Endothelial cell of umbilical vein (primary cell): ENCODE data around the gene DNAJC2. TPM values are rescaled to one million over a fixed set of nuclear protein-coding genes. Genes with fewer than 3 reads are reported as not detected.

Experiments used
- BruUV-seq: library from RNA; stranded (reverse); fragments of 400-500 nt; replicated peaks from 2 replicates; lab custom pipeline; 2021; lab: Mats Ljungman, UMichigan
- CTCF ChIA-PET: fragments of 300-600, 350-600 bp; sonication (Branson Sonifier 250); formaldehyde crosslinking; loops from one replicate; lab custom pipeline; 2021; ENCODE audit warnings: antibody characterized with exemption, inconsistent platforms; lab: Charles Lee
- POLR2A ChIA-PET: fragments of 300-600, 350-600 bp; sonication (Branson Sonifier 250); formaldehyde crosslinking; loops from one replicate; lab custom pipeline; 2021; ENCODE audit warnings: antibody characterized with exemption, inconsistent platforms; lab: Charles Lee
- DNase-seq: peaks from one replicate; pipeline ENCODE4 v3.0.0-alpha.2; 2011; ENCODE audit warnings: low read depth, low spot score
- FAIRE-seq: peaks from 2 replicates; lab custom pipeline; 2011; peaks lifted over from hg19 to GRCh38; lab: Jason Lieb, UNC
- H2AFZ ChIP-seq: 2 replicates; pipeline ENCODE4 v1.6.0; 2012; ENCODE audit warnings: low read depth, low read length, control low read depth, inconsistent platforms
- H3K27ac ChIP-seq: 2 replicates; pipeline ENCODE4 v1.5.1; 2011; ENCODE audit warnings: low read depth, mild to moderate bottlenecking, control low read depth, low read length, moderate library complexity; ENCODE audit not compliant: insufficient read depth
- H3K27me3 ChIP-seq, 2 experiments: 2 replicates each; pipeline versions ENCODE4 v1.6.0 to v1.6.1; 2011; ENCODE audit warnings: low read length in 2 of 2, mixed read lengths in 1 of 2; ENCODE audit not compliant: control insufficient read depth in 2 of 2, insufficient read depth in 2 of 2
- H3K36me3 ChIP-seq, 2 experiments: 2 replicates in 1 of 2; 3 replicates in 1 of 2; pipeline ENCODE4 v1.5.1; 2011; ENCODE audit warnings: low read length in 2 of 2, mild to moderate bottlenecking in 1 of 2, moderate library complexity in 1 of 2; ENCODE audit not compliant: control insufficient read depth in 2 of 2, insufficient read depth in 2 of 2; ENCODE audit errors: extremely low read depth in 1 of 2
- H3K4me1 ChIP-seq: 3 replicates; pipeline ENCODE4 v1.5.1; 2011; ENCODE audit warnings: mild to moderate bottlenecking, low read length; ENCODE audit not compliant: control insufficient read depth, insufficient read depth; ENCODE audit errors: extremely low read depth
- H3K4me2 ChIP-seq: 2 replicates; pipeline ENCODE4 v1.6.1; 2011; ENCODE audit warnings: low read length, control low read depth, mixed read lengths; ENCODE audit not compliant: insufficient read depth
- H3K4me3 ChIP-seq, 3 experiments: fragments of 200-600 bp in 1 of 3; sonication (generic), shearing (Covaris generic) in 1 of 3; replicated peaks in 1 of 3; 2 replicates each; pipeline ENCODE4 v1.5.1; 2011 to 2016; ENCODE audit warnings: control low read depth in 3 of 3, low read length in 3 of 3, mild to moderate bottlenecking in 2 of 3, inconsistent platforms in 1 of 3, low read depth in 1 of 3, moderate library complexity in 1 of 3; ENCODE audit not compliant: insufficient read depth in 1 of 3
- H3K79me2 ChIP-seq: 2 replicates; pipeline ENCODE4 v1.6.0; 2012; ENCODE audit warnings: low read length, inconsistent platforms; ENCODE audit not compliant: control insufficient read depth, insufficient read depth
- H3K9ac ChIP-seq: replicated peaks from 2 replicates; pipeline ENCODE3; 2011; ENCODE audit warnings: low read length, control low read depth; ENCODE audit not compliant: insufficient read depth; ENCODE audit errors: extremely low read depth
- H3K9me1 ChIP-seq: replicated peaks from 3 replicates; pipeline ENCODE4 v1.6.0; 2011; ENCODE audit warnings: mild to moderate bottlenecking, low read length; ENCODE audit not compliant: control insufficient read depth, insufficient read depth; ENCODE audit errors: extremely low read depth
- H3K9me3 ChIP-seq: replicated peaks from 2 replicates; pipeline ENCODE4 v1.5.1; 2012; ENCODE audit warnings: low read length, inconsistent platforms; ENCODE audit not compliant: control insufficient read depth, insufficient read depth
- H4K20me1 ChIP-seq: replicated peaks from 2 replicates; pipeline ENCODE3; 2011; ENCODE audit warnings: mild to moderate bottlenecking, low read length; ENCODE audit not compliant: control insufficient read depth, insufficient read depth; ENCODE audit errors: extremely low read depth
- EZH2 ChIP-seq: IDR thresholded peaks from 2 replicates; pipeline ENCODE4 v1.6.1; 2012; ENCODE audit warnings: borderline replicate concordance, low read depth, mild to moderate bottlenecking, moderate library complexity, low read length, inconsistent platforms; ENCODE audit not compliant: severe bottlenecking
- FOS ChIP-seq: IDR thresholded peaks from 2 replicates; pipeline ENCODE4 v1.6.1; 2011; ENCODE audit warnings: mild to moderate bottlenecking, low read length, moderate library complexity, borderline replicate concordance; ENCODE audit not compliant: insufficient read depth
- GATA2 ChIP-seq: IDR thresholded peaks from 2 replicates; pipeline ENCODE4 v1.7.0; 2011; ENCODE audit warnings: low read depth, mild to moderate bottlenecking, moderate library complexity, mixed read lengths, low read length; ENCODE audit not compliant: insufficient read length, insufficient read depth
- JUN ChIP-seq: IDR thresholded peaks from 2 replicates; pipeline ENCODE4 v1.6.1; 2011; ENCODE audit warnings: borderline replicate concordance, low read depth; ENCODE audit not compliant: insufficient read length, insufficient read depth
- MYC ChIP-seq: IDR thresholded peaks from one replicate; pipeline ENCODE4 v1.6.1; 2011; ENCODE audit warnings: mild to moderate bottlenecking, low read depth, low read length
- POLR2A ChIP-seq: IDR thresholded peaks from 2 replicates; pipeline ENCODE4 v1.6.1; 2012; ENCODE audit warnings: low read depth, mild to moderate bottlenecking, control low read depth, low read length
- POLR2AphosphoS5 ChIP-seq: IDR thresholded peaks from 2 replicates; pipeline ENCODE4 v1.6.1; 2012; ENCODE audit warnings: low read depth, mild to moderate bottlenecking, control low read depth, low read length, moderate library complexity; ENCODE audit not compliant: insufficient read depth
- dilution Hi-C: fragments of 300-500 bp; cut with MboI; formaldehyde crosslinking; loops from one replicate; pipeline ENCODE4 v1.15.0; 2019; ENCODE audit warnings: low sequenced_read_pairs; ENCODE audit not compliant: extremely low pct_ligation_motif_present
- intact Hi-C: fragments of 100-400 bp; cut with micrococcal nuclease; formaldehyde crosslinking; loops from one replicate; pipeline ENCODE4 v1.10.0; 2022
- polyA plus RNA-seq, 4 experiments: library from polyadenylated mRNA; depleted of rRNA in 3 of 4; stranded (reverse) in 3 of 4; unstranded in 1 of 4; fragments of >200 nt; gene quantifications; 2 replicates each; pipeline versions ENCODE4 v1.2.1 to v1.2.3, GENCODE V29; 2011 to 2012; ENCODE audit warnings: missing spikeins in 1 of 4
- total RNA-seq: library from RNA; stranded (reverse); gene quantifications from 2 replicates; pipeline ENCODE4 v1.2.3, GENCODE V29; 2021
- TF ChIP-seq, protein P1 (sequence below): IDR thresholded peaks from 2 replicates; pipeline ENCODE4 v1.6.1; 2011; ENCODE audit not compliant: insufficient read depth, insufficient read length
- TF ChIP-seq, protein P2 (sequence below), 2 donors: IDR thresholded peaks; 1 replicate in 1 of 2; 2 replicates in 1 of 2; pipeline ENCODE4 v1.5.1; 2011; ENCODE audit warnings: low read length in 2 of 2, mild to moderate bottlenecking in 2 of 2, moderate library complexity in 2 of 2, control low read depth in 1 of 2, inconsistent platforms in 1 of 2, low read depth in 1 of 2; ENCODE audit not compliant: insufficient read depth in 1 of 2; ENCODE audit errors: extremely low read depth in 1 of 2

DNAJC2 gene
- total and polyA plus RNA-seq, 2 donors (not counting 3 experiments of a cell fraction or from before 2014, with no cell fraction given), result 8.4 to 36.3 TPM

DNA sequence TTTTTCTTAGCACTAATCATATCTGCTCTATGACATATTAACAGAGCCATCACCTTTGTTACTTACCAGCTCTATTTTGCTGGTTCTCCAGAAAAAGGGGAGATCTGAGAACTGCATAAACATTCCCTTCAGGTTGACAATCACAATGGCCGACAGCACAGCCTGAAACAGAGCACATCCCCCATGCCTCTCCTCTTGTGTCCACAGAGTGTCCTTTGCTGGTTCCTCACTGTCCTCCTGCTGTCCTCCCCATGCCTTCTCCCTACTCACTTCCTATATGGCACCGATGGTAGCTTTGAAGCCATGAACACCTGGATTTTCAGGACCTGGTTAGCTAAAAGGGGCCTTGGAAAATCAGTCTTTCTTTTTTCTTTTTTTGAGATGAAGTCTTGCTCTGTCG is 44.7 kb upstream of the DNAJC2 start:
- H3K36me3 ChIP-seq, result no peaks in the 10 kb centered on the region
- H3K9me3 ChIP-seq, result no peaks in the 10 kb centered on the region
- no peak overlapping the region for H3K9ac ChIP-seq
- FAIRE-seq (no peak), DNase-seq (no peak)
- no peaks in the 10 kb centered on the region for H3K27me3 ChIP-seq
- dilution Hi-C loops (no loop called here), intact Hi-C loops (no loop called here)
- H3K27ac ChIP-seq, result no peak overlapping the region
- no peaks in the 10 kb centered on the region for H4K20me1 ChIP-seq
- H3K4me2 ChIP-seq, result no peak overlapping the region
- no peak overlapping the region for H2AFZ ChIP-seq
- TF ChIP-seq MYC, result no peak
- TF ChIP-seq JUN, result no peak
- TF ChIP-seq, protein P1, sequence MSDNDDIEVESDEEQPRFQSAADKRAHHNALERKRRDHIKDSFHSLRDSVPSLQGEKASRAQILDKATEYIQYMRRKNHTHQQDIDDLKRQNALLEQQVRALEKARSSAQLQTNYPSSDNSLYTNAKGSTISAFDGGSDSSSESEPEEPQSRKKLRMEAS, result no peak
- no peak for TF ChIP-seq FOS
- no peak for TF ChIP-seq POLR2A
- TF ChIP-seq, protein P2, sequence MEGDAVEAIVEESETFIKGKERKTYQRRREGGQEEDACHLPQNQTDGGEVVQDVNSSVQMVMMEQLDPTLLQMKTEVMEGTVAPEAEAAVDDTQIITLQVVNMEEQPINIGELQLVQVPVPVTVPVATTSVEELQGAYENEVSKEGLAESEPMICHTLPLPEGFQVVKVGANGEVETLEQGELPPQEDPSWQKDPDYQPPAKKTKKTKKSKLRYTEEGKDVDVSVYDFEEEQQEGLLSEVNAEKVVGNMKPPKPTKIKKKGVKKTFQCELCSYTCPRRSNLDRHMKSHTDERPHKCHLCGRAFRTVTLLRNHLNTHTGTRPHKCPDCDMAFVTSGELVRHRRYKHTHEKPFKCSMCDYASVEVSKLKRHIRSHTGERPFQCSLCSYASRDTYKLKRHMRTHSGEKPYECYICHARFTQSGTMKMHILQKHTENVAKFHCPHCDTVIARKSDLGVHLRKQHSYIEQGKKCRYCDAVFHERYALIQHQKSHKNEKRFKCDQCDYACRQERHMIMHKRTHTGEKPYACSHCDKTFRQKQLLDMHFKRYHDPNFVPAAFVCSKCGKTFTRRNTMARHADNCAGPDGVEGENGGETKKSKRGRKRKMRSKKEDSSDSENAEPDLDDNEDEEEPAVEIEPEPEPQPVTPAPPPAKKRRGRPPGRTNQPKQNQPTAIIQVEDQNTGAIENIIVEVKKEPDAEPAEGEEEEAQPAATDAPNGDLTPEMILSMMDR (IDR thresholded peaks at IDR 0.05; ENCODE audit: extremely low read depth in 1 of 2, insufficient read depth in 1 of 2, low read depth in 1 of 2, low read length in 2 of 2), result no peak
- no peak for TF ChIP-seq GATA2
- TF ChIP-seq EZH2, result no peak
- no peak for TF ChIP-seq POLR2AphosphoS5
- no peaks in the 10 kb centered on the region for H3K4me1 ChIP-seq
- ChIA-PET CTCF (no interaction called here), POLR2A (no interaction called here)
- no peak overlapping the region for H3K4me3 ChIP-seq
- no peaks in the 10 kb centered on the region for H3K79me2 ChIP-seq
- no peaks in the 10 kb centered on the region for H3K9me1 ChIP-seq
- no TSS peak for BruUV-seq
